HCT116 (cell line): ENCODE measurements around the gene GIGYF1. TPM values are rescaled to one million over a fixed set of nuclear protein-coding genes. Genes with fewer than 3 reads are reported as not detected.

Source experiments
- ATAC-seq: fragments of 200-7000 bp; cut with Tn5 transposase; 2 replicates; pipeline ENCODE4 v1.9.1; 2020; ENCODE audit warnings: mild to moderate bottlenecking, moderate library complexity
- BruUV-seq: library from RNA; stranded (reverse); fragments of 400-500 nt; replicated peaks from 2 replicates; lab custom pipeline; 2021; lab: Mats Ljungman, UMichigan
- CTCF ChIA-PET: fragments of 300-600 bp; sonication (Branson Sonifier 250); formaldehyde crosslinking; loops from one replicate; lab custom pipeline; 2021; ENCODE audit warnings: antibody characterized with exemption; lab: Charles Lee
- POLR2A ChIA-PET: fragments of 300-600, 350-600 bp; sonication (Branson Sonifier 250); formaldehyde crosslinking; loops from one replicate; lab custom pipeline; 2021; ENCODE audit warnings: antibody characterized with exemption; lab: Charles Lee
- RAD21 ChIA-PET, 2 experiments: fragments of 300-600 bp; sonication (Branson Sonifier 250); formaldehyde crosslinking; loops; one replicate each; lab custom pipeline; 2023; ENCODE audit warnings: low total read pairs in 2 of 2; ENCODE audit not compliant: uncharacterized antibody in 2 of 2, unreplicated experiment in 2 of 2, low non-redundant PET in 1 of 2; lab: Charles Lee
- DNase-seq: peaks from one replicate; pipeline ENCODE4 v3.0.0-alpha.2; 2010; ENCODE audit warnings: low read depth, low spot score
- H2AFZ ChIP-seq: fragments of 200-600 bp; shearing (Covaris generic), sonication (generic); 2 replicates; pipeline ENCODE4 v1.6.1; 2017; ENCODE audit warnings: low read depth, mixed run types, mixed read lengths, antibody characterized with exemption, low read length; ENCODE audit not compliant: poor library complexity, severe bottlenecking
- H3K27ac ChIP-seq: 2 replicates; pipeline ENCODE4 v1.5.1; 2012; ENCODE audit warnings: low read depth, low read length
- H3K27me3 ChIP-seq: fragments of 200-600 bp; sonication (generic); 2 replicates; pipeline ENCODE4 v1.6.1; 2016; ENCODE audit warnings: mixed run types, low read length, mixed read lengths; ENCODE audit not compliant: insufficient read depth
- H3K36me3 ChIP-seq, 2 experiments: fragments of 200-500 bp in 1 of 2; fragments of 200-600 bp in 1 of 2; sonication (Bioruptor generic) in 1 of 2; sonication (generic) in 1 of 2; 2 replicates each; pipeline versions ENCODE4 v1.5.1 to v1.6.1; 2014 to 2016; ENCODE audit warnings: low read length in 2 of 2, inconsistent platforms in 1 of 2, mixed read lengths in 1 of 2, mixed run types in 1 of 2; ENCODE audit not compliant: insufficient read depth in 2 of 2, control insufficient read depth in 1 of 2
- H3K4me1 ChIP-seq, 2 experiments: fragments of 200-600 bp in 1 of 2; sonication (generic) in 1 of 2; 2 replicates each; pipeline versions ENCODE4 v1.5.1 to v1.6.1; 2012 to 2017; ENCODE audit warnings: low read length in 2 of 2, inconsistent platforms in 1 of 2, mild to moderate bottlenecking in 1 of 2, mixed read lengths in 1 of 2, mixed run types in 1 of 2, moderate library complexity in 1 of 2; ENCODE audit not compliant: insufficient read depth in 2 of 2, control insufficient read depth in 1 of 2
- H3K4me2 ChIP-seq: fragments of 200-600 bp; sonication (generic); 2 replicates; pipeline ENCODE4 v1.6.1; 2017; ENCODE audit warnings: mixed run types, low read length, mixed read lengths
- H3K4me3 ChIP-seq, 2 experiments: fragments of 200-600 bp in 1 of 2; sonication (generic) in 1 of 2; replicated peaks in 1 of 2; 2 replicates each; pipeline ENCODE4 v1.5.1; 2011 to 2016; ENCODE audit warnings: low read length in 2 of 2, control low read depth in 1 of 2, low read depth in 1 of 2, mild to moderate bottlenecking in 1 of 2, mixed read lengths in 1 of 2, mixed run types in 1 of 2
- H3K79me2 ChIP-seq: fragments of 200-600 bp; sonication (generic); 2 replicates; pipeline ENCODE4 v1.6.1; 2017; ENCODE audit warnings: mild to moderate bottlenecking, mixed run types, low read length, moderate library complexity, mixed read lengths; ENCODE audit not compliant: insufficient read depth
- H3K9ac ChIP-seq: fragments of 200-600 bp; sonication (generic); 2 replicates; pipeline ENCODE4 v1.6.1; 2016; ENCODE audit warnings: low read length, mixed read lengths
- H3K9me2 ChIP-seq: fragments of 200-600 bp; sonication (generic), shearing (Covaris generic); 2 replicates; pipeline ENCODE4 v1.6.1; 2017; ENCODE audit warnings: mixed run types, mild to moderate bottlenecking, moderate library complexity; ENCODE audit not compliant: insufficient read depth
- H3K9me3 ChIP-seq, 2 experiments: fragments of 200-500 bp in 1 of 2; fragments of 200-600 bp in 1 of 2; sonication (Bioruptor generic) in 1 of 2; sonication (generic) in 1 of 2; 2 replicates each; pipeline ENCODE4 v1.6.1; 2014 to 2017; ENCODE audit warnings: low read length in 2 of 2, mixed read lengths in 2 of 2, inconsistent platforms in 1 of 2, low read depth in 1 of 2, mild to moderate bottlenecking in 1 of 2, mixed run types in 1 of 2, moderate library complexity in 1 of 2; ENCODE audit not compliant: control insufficient read depth in 1 of 2, insufficient read depth in 1 of 2
- H4K20me1 ChIP-seq: fragments of 200-600 bp; sonication (generic), shearing (Covaris generic); 2 replicates; pipeline ENCODE4 v1.6.1; 2017; ENCODE audit warnings: mixed run types, mild to moderate bottlenecking, moderate library complexity; ENCODE audit not compliant: insufficient read depth
- EGR1 ChIP-seq: IDR thresholded peaks from 2 replicates; pipeline ENCODE4 v1.6.1; 2012; ENCODE audit warnings: low read depth
- FOSL1 ChIP-seq: IDR thresholded peaks from 2 replicates; pipeline ENCODE4 v1.6.1; 2012; ENCODE audit warnings: low read depth
- JUND ChIP-seq: IDR thresholded peaks from 2 replicates; pipeline ENCODE4 v1.6.1; 2012
- POLR2AphosphoS5 ChIP-seq: IDR thresholded peaks from 2 replicates; pipeline ENCODE4 v1.6.1; 2011; ENCODE audit warnings: mild to moderate bottlenecking, low read depth, low read length, moderate library complexity
- SP1 ChIP-seq: IDR thresholded peaks from 2 replicates; pipeline ENCODE4 v1.6.1; 2012; ENCODE audit warnings: low read depth
- TCF7L2 ChIP-seq: IDR thresholded peaks from 2 replicates; pipeline ENCODE4 v1.7.0; 2011; ENCODE audit warnings: borderline replicate concordance, inconsistent platforms; ENCODE audit not compliant: insufficient read depth, insufficient read length; ENCODE audit errors: extremely low read depth
- ZFX ChIP-seq: fragments of 450-650 bp; IDR thresholded peaks from 2 replicates; pipeline ENCODE4 v1.6.1; 2017
- intact Hi-C: fragments of 100-400 bp; cut with micrococcal nuclease; formaldehyde crosslinking; loops from 2 replicates; pipeline ENCODE4 v1.10.0; 2022
- total RNA-seq: library from RNA; stranded (reverse); gene quantifications from one replicate; pipeline ENCODE4 v1.2.1, GENCODE V29; 2021; ENCODE audit not compliant: unreplicated experiment
- TF ChIP-seq, protein P1 (sequence below): IDR thresholded peaks from 2 replicates; pipeline ENCODE4 v1.6.1; 2012
- TF ChIP-seq, protein P2 (sequence below): IDR thresholded peaks from 2 replicates; pipeline ENCODE4 v1.6.1; 2011; ENCODE audit warnings: mild to moderate bottlenecking, low read length, moderate library complexity; ENCODE audit not compliant: insufficient replicate concordance; ENCODE audit errors: extremely low read depth
- TF ChIP-seq, protein P3 (sequence below): IDR thresholded peaks from 2 replicates; pipeline ENCODE4 v1.6.1; 2012; ENCODE audit warnings: low read depth

Gene GIGYF1
- total RNA-seq, 1 experiment from 2014 or later = 59.7 TPM

DNA sequence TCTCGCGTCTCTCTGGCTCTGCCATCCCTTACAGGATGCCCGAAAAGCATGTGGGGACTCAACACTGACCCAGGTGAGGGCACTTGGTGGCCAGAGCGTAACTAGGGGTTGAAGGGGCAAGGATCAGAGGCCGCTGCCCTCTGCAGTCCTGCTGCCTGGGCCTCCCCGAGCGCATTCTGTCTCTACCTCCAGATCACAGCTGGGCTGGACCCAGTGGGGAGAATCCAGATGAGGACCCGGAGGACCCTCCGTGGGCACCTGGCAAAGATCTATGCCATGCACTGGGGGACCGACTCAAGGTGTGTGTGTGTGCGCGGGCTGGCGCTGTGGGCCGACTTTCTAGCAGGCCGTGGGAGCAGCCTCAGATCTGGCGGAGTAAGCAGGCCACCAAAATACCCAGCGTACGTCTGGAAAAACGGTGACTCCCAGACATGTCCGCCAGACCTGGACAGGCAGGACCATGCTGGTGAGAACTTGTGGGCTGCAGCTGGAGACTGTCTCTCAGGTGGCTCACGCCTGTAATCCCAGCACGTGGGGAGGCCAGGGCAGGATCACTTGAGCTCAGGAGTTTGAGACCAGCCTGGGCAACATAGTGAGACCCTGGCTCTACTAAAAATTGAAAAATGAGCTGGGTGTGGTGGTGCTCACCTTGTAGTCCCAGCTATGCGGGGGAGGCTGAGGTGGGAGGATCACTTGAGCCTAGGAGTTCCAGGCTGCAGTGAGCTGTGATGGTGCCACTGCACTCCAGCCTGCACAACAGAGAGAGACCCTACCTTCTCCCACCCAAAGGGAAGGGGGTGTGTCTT is 17.3 kb downstream of the GIGYF1 start:
- TF ChIP-seq, protein P1, sequence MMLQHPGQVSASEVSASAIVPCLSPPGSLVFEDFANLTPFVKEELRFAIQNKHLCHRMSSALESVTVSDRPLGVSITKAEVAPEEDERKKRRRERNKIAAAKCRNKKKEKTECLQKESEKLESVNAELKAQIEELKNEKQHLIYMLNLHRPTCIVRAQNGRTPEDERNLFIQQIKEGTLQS = no peak
- TF ChIP-seq ZFX (no peak), EGR1 (no peak), FOSL1 (no peak), TCF7L2 (no peak), POLR2AphosphoS5 (no peak), SP1 (no peak), JUND (no peak)
- TF ChIP-seq, protein P2, sequence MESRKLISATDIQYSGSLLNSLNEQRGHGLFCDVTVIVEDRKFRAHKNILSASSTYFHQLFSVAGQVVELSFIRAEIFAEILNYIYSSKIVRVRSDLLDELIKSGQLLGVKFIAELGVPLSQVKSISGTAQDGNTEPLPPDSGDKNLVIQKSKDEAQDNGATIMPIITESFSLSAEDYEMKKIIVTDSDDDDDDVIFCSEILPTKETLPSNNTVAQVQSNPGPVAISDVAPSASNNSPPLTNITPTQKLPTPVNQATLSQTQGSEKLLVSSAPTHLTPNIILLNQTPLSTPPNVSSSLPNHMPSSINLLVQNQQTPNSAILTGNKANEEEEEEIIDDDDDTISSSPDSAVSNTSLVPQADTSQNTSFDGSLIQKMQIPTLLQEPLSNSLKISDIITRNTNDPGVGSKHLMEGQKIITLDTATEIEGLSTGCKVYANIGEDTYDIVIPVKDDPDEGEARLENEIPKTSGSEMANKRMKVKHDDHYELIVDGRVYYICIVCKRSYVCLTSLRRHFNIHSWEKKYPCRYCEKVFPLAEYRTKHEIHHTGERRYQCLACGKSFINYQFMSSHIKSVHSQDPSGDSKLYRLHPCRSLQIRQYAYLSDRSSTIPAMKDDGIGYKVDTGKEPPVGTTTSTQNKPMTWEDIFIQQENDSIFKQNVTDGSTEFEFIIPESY = no peak
- TF ChIP-seq, protein P3, sequence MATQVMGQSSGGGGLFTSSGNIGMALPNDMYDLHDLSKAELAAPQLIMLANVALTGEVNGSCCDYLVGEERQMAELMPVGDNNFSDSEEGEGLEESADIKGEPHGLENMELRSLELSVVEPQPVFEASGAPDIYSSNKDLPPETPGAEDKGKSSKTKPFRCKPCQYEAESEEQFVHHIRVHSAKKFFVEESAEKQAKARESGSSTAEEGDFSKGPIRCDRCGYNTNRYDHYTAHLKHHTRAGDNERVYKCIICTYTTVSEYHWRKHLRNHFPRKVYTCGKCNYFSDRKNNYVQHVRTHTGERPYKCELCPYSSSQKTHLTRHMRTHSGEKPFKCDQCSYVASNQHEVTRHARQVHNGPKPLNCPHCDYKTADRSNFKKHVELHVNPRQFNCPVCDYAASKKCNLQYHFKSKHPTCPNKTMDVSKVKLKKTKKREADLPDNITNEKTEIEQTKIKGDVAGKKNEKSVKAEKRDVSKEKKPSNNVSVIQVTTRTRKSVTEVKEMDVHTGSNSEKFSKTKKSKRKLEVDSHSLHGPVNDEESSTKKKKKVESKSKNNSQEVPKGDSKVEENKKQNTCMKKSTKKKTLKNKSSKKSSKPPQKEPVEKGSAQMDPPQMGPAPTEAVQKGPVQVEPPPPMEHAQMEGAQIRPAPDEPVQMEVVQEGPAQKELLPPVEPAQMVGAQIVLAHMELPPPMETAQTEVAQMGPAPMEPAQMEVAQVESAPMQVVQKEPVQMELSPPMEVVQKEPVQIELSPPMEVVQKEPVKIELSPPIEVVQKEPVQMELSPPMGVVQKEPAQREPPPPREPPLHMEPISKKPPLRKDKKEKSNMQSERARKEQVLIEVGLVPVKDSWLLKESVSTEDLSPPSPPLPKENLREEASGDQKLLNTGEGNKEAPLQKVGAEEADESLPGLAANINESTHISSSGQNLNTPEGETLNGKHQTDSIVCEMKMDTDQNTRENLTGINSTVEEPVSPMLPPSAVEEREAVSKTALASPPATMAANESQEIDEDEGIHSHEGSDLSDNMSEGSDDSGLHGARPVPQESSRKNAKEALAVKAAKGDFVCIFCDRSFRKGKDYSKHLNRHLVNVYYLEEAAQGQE = no peak
- TF ChIP-seq, all 23 proteins: peak for 0
- H3K4me2 ChIP-seq = no peak overlapping the region
- intact Hi-C loops = no loop called here

More for the DNA sequence above, 17.3 kb downstream of the GIGYF1 start:
- CTCF ChIA-PET = no interaction called here
- no peak for ATAC-seq
- Histone ChIP-seq H3K9me3 (no peaks in the 10 kb centered on the region), H3K4me1 (peaks cover 0 to 16% of the 10 kb centered on the region in 2 experiments; a peak in 1 of 4 replicates), H2AFZ (no peak overlapping the region), H3K9me2 (no peaks in the 10 kb centered on the region), H3K79me2 (peaks cover 26% of the 10 kb centered on the region), H4K20me1 (no peaks in the 10 kb centered on the region), H3K27me3 (no peaks in the 10 kb centered on the region), H3K36me3 (peaks cover 17 to 19% of the 10 kb centered on the region in 2 experiments; a peak in 3 of 4 replicates), H3K27ac (no peak overlapping the region), H3K4me3 (no peak overlapping the region), H3K9ac (no peak overlapping the region)
- BruUV-seq = no TSS peak
- RAD21 ChIA-PET = no interaction called here
- POLR2A ChIA-PET = interaction anchor here (1.1 to 2.0 kb wide), 2 partner anchors 29 to 248 kb away, joined by 3 to 4 read pairs; partner anchors contain the start of genes POP7 and ZCWPW1
- no peak for DNase-seq
